ENCODE data around the gene NOG.

NOG gene

GRCh38 chr17:56598466-56598865 lies 5.0 kb downstream of the NOG start:
- H3K9ac ChIP-seq (ENCODE audit: low read depth, low read length) = no peak overlapping the region
- H3K9me3 ChIP-seq (ENCODE audit: insufficient read depth, low read depth, low read length) = no peaks in the 10 kb centered on the region
- H3K27me3 ChIP-seq (ENCODE audit: insufficient read depth, low read length) = peaks cover 72% of the 10 kb centered on the region
- no peaks in the 10 kb centered on the region for H3K36me3 ChIP-seq (ENCODE audit: insufficient read depth, low read depth, low read length)
- H3K27ac ChIP-seq (ENCODE audit: low read length) = no peak overlapping the region
- H3K4me1 ChIP-seq (ENCODE audit: insufficient read depth, low read length) = no peaks in the 10 kb centered on the region
- H3K4me3 ChIP-seq (ENCODE audit: low read length) = no peak overlapping the region

GRCh38 chr17:56599088-56599487 lies 5.6 kb downstream of the NOG start:
- H3K36me3 ChIP-seq (ENCODE audit: insufficient read depth, low read depth, low read length) = no peaks in the 10 kb centered on the region

DNA sequence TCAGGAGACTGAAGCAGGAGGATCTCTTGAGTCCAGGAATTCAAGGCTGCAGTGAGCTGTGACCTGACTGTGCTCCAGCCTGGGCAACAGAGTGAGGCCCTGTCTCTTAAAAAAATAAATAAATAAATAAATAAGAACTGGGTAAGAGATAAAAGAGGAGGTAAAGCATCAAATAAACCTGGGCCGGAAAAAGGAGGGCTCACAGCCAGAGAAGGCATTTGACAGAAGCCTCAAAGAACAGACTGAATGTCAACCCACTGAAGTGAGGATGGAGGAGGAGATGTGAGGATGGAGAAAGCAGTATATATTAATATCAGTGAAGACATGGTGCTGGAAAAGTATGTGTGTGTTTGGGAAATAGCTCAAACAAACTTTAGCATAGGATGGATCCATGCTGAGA lies 6.1 kb downstream of the NOG start:
- H3K4me1 ChIP-seq (ENCODE audit: insufficient read depth, low read length) = no peaks in the 10 kb centered on the region
- no peak overlapping the region for H3K4me3 ChIP-seq (ENCODE audit: low read length)
- H3K9me3 ChIP-seq (ENCODE audit: insufficient read depth, low read depth, low read length) = no peaks in the 10 kb centered on the region
- H3K36me3 ChIP-seq (ENCODE audit: insufficient read depth, low read depth, low read length) = no peaks in the 10 kb centered on the region
- H3K27me3 ChIP-seq (ENCODE audit: insufficient read depth, low read length) = peaks cover 67% of the 10 kb centered on the region
- H3K9ac ChIP-seq (ENCODE audit: low read depth, low read length) = no peak overlapping the region
- H3K27ac ChIP-seq (ENCODE audit: low read length) = no peak overlapping the region

More at GRCh38 chr17:56599088-56599487, 5.6 kb downstream of the NOG start:
- Histone ChIP-seq H3K27me3 (ENCODE audit: insufficient read depth, low read length) (peaks cover 70% of the 10 kb centered on the region), H3K27ac (ENCODE audit: low read length) (no peak overlapping the region), H3K9ac (ENCODE audit: low read depth, low read length) (no peak overlapping the region), H3K4me1 (ENCODE audit: insufficient read depth, low read length) (no peaks in the 10 kb centered on the region), H3K4me3 (ENCODE audit: low read length) (no peak overlapping the region), H3K9me3 (ENCODE audit: insufficient read depth, low read depth, low read length) (no peaks in the 10 kb centered on the region)

GRCh38 chr17:56600256-56600655 lies 6.8 kb downstream of the NOG start:
- H3K4me3 ChIP-seq (ENCODE audit: low read length) = no peak overlapping the region
- peaks cover 60% of the 10 kb centered on the region for H3K27me3 ChIP-seq (ENCODE audit: insufficient read depth, low read length)
- no peaks in the 10 kb centered on the region for H3K36me3 ChIP-seq (ENCODE audit: insufficient read depth, low read depth, low read length)
- no peak overlapping the region for H3K27ac ChIP-seq (ENCODE audit: low read length)
- no peaks in the 10 kb centered on the region for H3K4me1 ChIP-seq (ENCODE audit: insufficient read depth, low read length)
- H3K9ac ChIP-seq (ENCODE audit: low read depth, low read length) = no peak overlapping the region
- no peaks in the 10 kb centered on the region for H3K9me3 ChIP-seq (ENCODE audit: insufficient read depth, low read depth, low read length)

- H3K9me3 ChIP-seq (ENCODE audit: insufficient read depth, low read depth, low read length) = no peaks in the 10 kb centered on the region
- H3K27me3 ChIP-seq (ENCODE audit: insufficient read depth, low read length) = peaks cover 47% of the 10 kb centered on the region
- no peak overlapping the region for H3K9ac ChIP-seq (ENCODE audit: low read depth, low read length)
- no peak overlapping the region for H3K4me3 ChIP-seq (ENCODE audit: low read length)
- no peaks in the 10 kb centered on the region for H3K4me1 ChIP-seq (ENCODE audit: insufficient read depth, low read length)
- no peak overlapping the region for H3K27ac ChIP-seq (ENCODE audit: low read length)
- H3K36me3 ChIP-seq (ENCODE audit: insufficient read depth, low read depth, low read length) = no peaks in the 10 kb centered on the region
Observed at GRCh38 chr17:56601591-56601990, 8.1 kb downstream of the NOG start.

- H3K4me3 ChIP-seq (ENCODE audit: low read length) = no peak overlapping the region
- peaks cover 39% of the 10 kb centered on the region for H3K27me3 ChIP-seq (ENCODE audit: insufficient read depth, low read length)
- no peaks in the 10 kb centered on the region for H3K9me3 ChIP-seq (ENCODE audit: insufficient read depth, low read depth, low read length)
- no peaks in the 10 kb centered on the region for H3K4me1 ChIP-seq (ENCODE audit: insufficient read depth, low read length)
- no peaks in the 10 kb centered on the region for H3K36me3 ChIP-seq (ENCODE audit: insufficient read depth, low read depth, low read length)
- no peak overlapping the region for H3K27ac ChIP-seq (ENCODE audit: low read length)
- H3K9ac ChIP-seq (ENCODE audit: low read depth, low read length) = no peak overlapping the region
Observed at GRCh38 chr17:56602292-56603130, 9.0 kb downstream of the NOG start.

- H3K4me1 ChIP-seq (ENCODE audit: insufficient read depth, low read length) = no peaks in the 10 kb centered on the region
- H3K9me3 ChIP-seq (ENCODE audit: insufficient read depth, low read depth, low read length) = no peaks in the 10 kb centered on the region
- peaks cover 28% of the 10 kb centered on the region for H3K27me3 ChIP-seq (ENCODE audit: insufficient read depth, low read length)
- no peak overlapping the region for H3K27ac ChIP-seq (ENCODE audit: low read length)
- no peak overlapping the region for H3K9ac ChIP-seq (ENCODE audit: low read depth, low read length)
- no peak overlapping the region for H3K4me3 ChIP-seq (ENCODE audit: low read length)
- no peaks in the 10 kb centered on the region for H3K36me3 ChIP-seq (ENCODE audit: insufficient read depth, low read depth, low read length)
Observed at GRCh38 chr17:56603486-56604238, 10.2 kb downstream of the NOG start.

GRCh38 chr17:56604691-56605290 lies 11.3 kb downstream of the NOG start:
- H3K27me3 ChIP-seq (ENCODE audit: insufficient read depth, low read length) = peaks cover 18% of the 10 kb centered on the region; the same call in 1 of the 2 replicates
- H3K9ac ChIP-seq (ENCODE audit: low read depth, low read length) = no peak overlapping the region
- no peaks in the 10 kb centered on the region for H3K36me3 ChIP-seq (ENCODE audit: insufficient read depth, low read depth, low read length)
- H3K4me3 ChIP-seq (ENCODE audit: low read length) = no peak overlapping the region
- no peaks in the 10 kb centered on the region for H3K9me3 ChIP-seq (ENCODE audit: insufficient read depth, low read depth, low read length)
- H3K4me1 ChIP-seq (ENCODE audit: insufficient read depth, low read length) = no peaks in the 10 kb centered on the region
- no peak overlapping the region for H3K27ac ChIP-seq (ENCODE audit: low read length)

DNA sequence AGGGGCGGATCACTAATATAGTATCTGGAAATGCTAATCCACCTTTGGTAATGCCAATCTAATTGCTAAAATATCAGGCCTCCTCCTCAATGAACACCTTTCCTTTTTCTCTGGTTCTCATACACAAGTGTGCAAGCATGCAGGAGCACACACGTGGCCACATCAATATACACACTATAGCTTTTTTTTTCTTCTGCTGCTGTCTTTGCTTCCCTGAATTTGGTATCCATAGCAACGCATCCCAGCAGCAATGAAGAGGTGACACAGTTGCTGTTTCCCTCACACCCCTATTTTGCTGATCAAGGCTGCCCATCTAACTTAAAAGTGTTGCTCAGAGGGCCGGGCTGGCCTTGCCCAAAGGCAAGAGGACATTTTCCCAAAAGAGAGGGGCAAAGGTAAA lies 15.4 kb downstream of the NOG start:
- H3K36me3 ChIP-seq (ENCODE audit: insufficient read depth, low read depth, low read length) = no peaks in the 10 kb centered on the region
- no peak overlapping the region for H3K9ac ChIP-seq (ENCODE audit: low read depth, low read length)
- 0 out of 2 replicates have a peak, but pooled peaks cover 7% of the 10 kb centered on the region for H3K27me3 ChIP-seq (ENCODE audit: insufficient read depth, low read length)
- no peaks in the 10 kb centered on the region for H3K9me3 ChIP-seq (ENCODE audit: insufficient read depth, low read depth, low read length)
- H3K4me1 ChIP-seq (ENCODE audit: insufficient read depth, low read length) = no peaks in the 10 kb centered on the region
- H3K27ac ChIP-seq (ENCODE audit: low read length) = no peak overlapping the region
- no peak overlapping the region for H3K4me3 ChIP-seq (ENCODE audit: low read length)

DNA sequence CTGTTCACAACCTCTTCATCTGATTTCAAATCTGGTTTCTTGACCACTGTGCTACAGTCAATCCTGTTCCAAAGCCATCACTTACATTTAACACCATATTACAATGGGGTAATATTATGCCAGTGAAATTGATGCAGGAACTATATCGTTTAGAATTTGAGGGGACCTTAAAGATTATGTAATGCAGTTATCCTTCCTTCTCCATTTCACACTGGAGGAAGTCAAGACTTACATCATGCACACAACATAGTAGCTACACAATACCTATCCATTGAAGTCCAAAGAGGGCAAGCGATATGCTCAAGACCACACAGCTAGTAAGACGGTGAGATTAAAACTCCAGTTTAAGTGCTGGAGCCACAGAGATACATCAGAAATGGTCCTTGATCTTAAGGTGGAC lies 16.8 kb downstream of the NOG start:
- Histone ChIP-seq H3K4me1 (ENCODE audit: insufficient read depth, low read length) (no peaks in the 10 kb centered on the region), H3K27ac (ENCODE audit: low read length) (no peak overlapping the region), H3K36me3 (ENCODE audit: insufficient read depth, low read depth, low read length) (no peaks in the 10 kb centered on the region), H3K27me3 (ENCODE audit: insufficient read depth, low read length) (0 out of 2 replicates have a peak, but pooled peaks cover 4% of the 10 kb centered on the region), H3K9me3 (ENCODE audit: insufficient read depth, low read depth, low read length) (no peaks in the 10 kb centered on the region), H3K9ac (ENCODE audit: low read depth, low read length) (no peak overlapping the region), H3K4me3 (ENCODE audit: low read length) (no peak overlapping the region)

GRCh38 chr17:56613131-56613530 lies 19.6 kb downstream of the NOG start:
- H3K9ac ChIP-seq (ENCODE audit: low read depth, low read length) = no peak overlapping the region
- no peak overlapping the region for H3K4me3 ChIP-seq (ENCODE audit: low read length)
- H3K4me1 ChIP-seq (ENCODE audit: insufficient read depth, low read length) = no peaks in the 10 kb centered on the region
- no peak overlapping the region for H3K27ac ChIP-seq (ENCODE audit: low read length)
- H3K9me3 ChIP-seq (ENCODE audit: insufficient read depth, low read depth, low read length) = no peaks in the 10 kb centered on the region
- no peaks in the 10 kb centered on the region for H3K36me3 ChIP-seq (ENCODE audit: insufficient read depth, low read depth, low read length)
- 0 out of 2 replicates have a peak, but pooled peaks cover 4% of the 10 kb centered on the region for H3K27me3 ChIP-seq (ENCODE audit: insufficient read depth, low read length)

Measured in iPS-20b (cell line).